ENCODE measurements around the gene DEFB125. TPM values are rescaled to one million over a fixed set of nuclear protein-coding genes. Genes with fewer than 3 reads are reported as not detected.

DEFB125 gene
- total RNA-seq, 2 donors from 2014 or later = not detected

- no peaks in the 10 kb centered on the region for H3K27me3 ChIP-seq (replicated peaks; ENCODE audit: insufficient read depth)
- ATAC-seq (ENCODE audit: insufficient number of reproducible peaks, low FRiP score, low read depth) = no peak
- H3K4me1 ChIP-seq (ENCODE audit: control insufficient read depth in 1 of 2, low read depth in 2 of 2) = no peaks in the 10 kb centered on the region
- H3K9me3 ChIP-seq = no peaks in the 10 kb centered on the region
- no peak overlapping the region for H3K4me3 ChIP-seq
- no peak for TF ChIP-seq CTCF (IDR thresholded peaks at IDR 0.05)
- H3K36me3 ChIP-seq = no peaks in the 10 kb centered on the region
- H3K27ac ChIP-seq = no peak overlapping the region
- DNase-seq (ENCODE audit: low spot score) = no peak
These were observed 58.4 kb downstream of the DEFB125 start for GRCh38 chr20:145877-146276.

Other genes starting within 250 kb of the DEFB125 start
- not detected for gene DEFB126, start 54.9 kb downstream of the DEFB125 start, total RNA-seq
- not detected for gene DEFB127, start 69.8 kb downstream of the DEFB125 start, total RNA-seq
- gene DEFB128, start 102.0 kb downstream of the DEFB125 start, total RNA-seq = not detected
- gene DEFB129, start 139.6 kb downstream of the DEFB125 start, total RNA-seq = not detected
- gene DEFB132, start 170.1 kb downstream of the DEFB125 start, total RNA-seq = not detected
- gene C20orf96, start 203.1 kb downstream of the DEFB125 start, total RNA-seq = 1 to 10 TPM in 1 of 2 donors, under 1 TPM in 1; 0.92 to 6.2 TPM
- gene ZCCHC3, start 209.9 kb downstream of the DEFB125 start, total RNA-seq = 10 to 100 TPM; 14.4 to 19.5 TPM
- 1 to 10 TPM; 3.9 to 5.4 TPM for gene SOX12, start 237.9 kb downstream of the DEFB125 start, total RNA-seq

Measured in thoracic aorta (tissue), 2 donors.